ENCODE data around the gene MTX1. TPM values are rescaled to one million over a fixed set of nuclear protein-coding genes. Genes with fewer than 3 reads are reported as not detected.
"Not testable (repeated sequence)": the region's sequence is repeated elsewhere in the genome, so short reads cannot be mapped to it uniquely, and the experiment has no call there.

MTX1 gene
- polyA plus RNA-seq, 2 of the 4 experiments (the other 2 are of a cell fraction): 53.4 to 67.1 TPM

DNA sequence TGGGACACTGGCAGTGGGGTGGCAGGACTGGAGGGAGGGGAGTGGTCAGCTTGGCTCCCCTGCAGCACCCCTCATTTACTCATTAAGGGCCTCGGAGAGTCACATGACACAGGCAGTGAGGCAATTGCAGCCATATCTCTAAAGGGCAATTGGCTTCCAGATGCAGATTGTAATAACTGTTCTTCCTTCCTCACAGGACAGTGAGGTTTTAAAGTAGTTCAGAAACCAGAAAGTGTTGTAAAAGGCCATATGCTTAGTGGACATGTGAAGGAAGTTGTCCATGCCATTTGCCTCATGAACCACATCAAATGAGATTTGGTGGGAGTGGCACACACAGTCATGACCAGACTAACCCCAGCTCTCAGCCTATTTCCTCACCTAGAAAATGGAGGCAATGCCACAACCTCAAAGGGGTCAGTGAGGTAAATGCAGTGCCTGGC is 11.1 kb downstream of the MTX1 start:
- ChIA-PET CTCF (interaction anchor here (1.2 to 4.2 kb wide), 4 partner anchors 12 to 31 kb away, joined by 3 to 25 read pairs (median 9); partner anchors contain the start of genes MTX1 and THBS3), POLR2A (no interaction called here)
- WGBS (ENCODE audit: missing lambda C conversion rate): 59% methylated on average over 1 of the region's 1 CpG
- no peaks in the 10 kb centered on the region for H3K9me3 ChIP-seq
- ATAC-seq (no peak; a peak in 1 of 6 replicates), DNase-seq (ENCODE audit: low read depth in 1 of 2, low spot score in 1 of 2) (no peak), FAIRE-seq (no peak)
- no peak overlapping the region for H3K4me2 ChIP-seq
- peaks cover 21% of the 10 kb centered on the region for H3K4me1 ChIP-seq
- no peak overlapping the region for H3K27ac ChIP-seq
- H3K4me3 ChIP-seq: no peak overlapping the region
- TF ChIP-seq, protein P1, sequence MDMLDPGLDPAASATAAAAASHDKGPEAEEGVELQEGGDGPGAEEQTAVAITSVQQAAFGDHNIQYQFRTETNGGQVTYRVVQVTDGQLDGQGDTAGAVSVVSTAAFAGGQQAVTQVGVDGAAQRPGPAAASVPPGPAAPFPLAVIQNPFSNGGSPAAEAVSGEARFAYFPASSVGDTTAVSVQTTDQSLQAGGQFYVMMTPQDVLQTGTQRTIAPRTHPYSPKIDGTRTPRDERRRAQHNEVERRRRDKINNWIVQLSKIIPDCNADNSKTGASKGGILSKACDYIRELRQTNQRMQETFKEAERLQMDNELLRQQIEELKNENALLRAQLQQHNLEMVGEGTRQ (IDR thresholded peaks at IDR 0.05): peak; percentile 63
- TF ChIP-seq HOXB5 (CRISPR knock-in tag; IDR thresholded peaks at IDR 0.05) (no peak), NR3C1 (IDR thresholded peaks at IDR 0.05) (no peak)

- H3K27ac ChIP-seq; DNase-seq (ENCODE audit: low read depth in 1 of 2, low spot score in 1 of 2); FAIRE-seq; H3K4me2 ChIP-seq; H3K4me3 ChIP-seq; ATAC-seq; POLR2A ChIA-PET; H3K9me3 ChIP-seq: not testable (repeated sequence)
- peaks cover 29% of the 10 kb centered on the region for H3K4me1 ChIP-seq
- WGBS (ENCODE audit: missing lambda C conversion rate): 89% methylated on average over 10 of the region's 10 CpGs
- CTCF ChIA-PET: interaction anchor here (0.5 to 4.2 kb wide), 4 partner anchors 13 to 442 kb away, joined by 3 to 25 read pairs (median 8); partner anchors contain the start of genes MTX1 and THBS3
Observed at GRCh38 chr1:155220211-155220965, 11.9 kb downstream of the MTX1 start.

DNA sequence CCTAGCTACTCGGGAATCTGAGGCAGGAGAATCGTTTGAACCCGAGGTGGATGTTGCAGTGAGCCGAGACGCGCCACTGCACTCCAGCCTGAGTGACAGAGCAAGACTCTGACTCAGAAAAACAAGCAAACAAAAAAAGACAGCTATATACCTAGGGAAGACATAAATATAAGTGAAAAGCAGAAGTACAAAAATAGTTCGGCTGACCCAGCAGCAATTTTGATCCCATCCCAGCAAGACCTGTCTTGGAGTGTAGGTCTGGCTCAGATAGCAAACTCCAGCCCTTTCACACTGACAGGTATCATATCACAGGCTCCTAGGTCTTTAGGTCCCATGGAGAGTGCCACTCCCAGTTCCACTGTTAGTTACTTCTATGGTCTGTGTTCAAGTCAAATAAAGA is 14.6 kb downstream of the MTX1 start:
- DNase-seq (ENCODE audit: low read depth in 1 of 2, low spot score in 1 of 2): no peak
- no peak for TF ChIP-seq TFCP2L1 (CRISPR knock-in tag; IDR thresholded peaks at IDR 0.05)
- no peak for TF ChIP-seq EP300 (IDR thresholded peaks at IDR 0.05)
- no peak for TF ChIP-seq TP53 (CRISPR knock-in tag; IDR thresholded peaks at IDR 0.05)
- no peak for TF ChIP-seq BCL3 (IDR thresholded peaks at IDR 0.05)
- TF ChIP-seq, protein P2, sequence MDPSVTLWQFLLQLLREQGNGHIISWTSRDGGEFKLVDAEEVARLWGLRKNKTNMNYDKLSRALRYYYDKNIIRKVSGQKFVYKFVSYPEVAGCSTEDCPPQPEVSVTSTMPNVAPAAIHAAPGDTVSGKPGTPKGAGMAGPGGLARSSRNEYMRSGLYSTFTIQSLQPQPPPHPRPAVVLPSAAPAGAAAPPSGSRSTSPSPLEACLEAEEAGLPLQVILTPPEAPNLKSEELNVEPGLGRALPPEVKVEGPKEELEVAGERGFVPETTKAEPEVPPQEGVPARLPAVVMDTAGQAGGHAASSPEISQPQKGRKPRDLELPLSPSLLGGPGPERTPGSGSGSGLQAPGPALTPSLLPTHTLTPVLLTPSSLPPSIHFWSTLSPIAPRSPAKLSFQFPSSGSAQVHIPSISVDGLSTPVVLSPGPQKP (IDR thresholded peaks at IDR 0.05; ENCODE audit: low read depth, low read length): no peak
- TF ChIP-seq, protein P1 (IDR thresholded peaks at IDR 0.05): no peak
- TF ChIP-seq HOXA7 (CRISPR knock-in tag; IDR thresholded peaks at IDR 0.05): no peak
- TF ChIP-seq, protein P3, sequence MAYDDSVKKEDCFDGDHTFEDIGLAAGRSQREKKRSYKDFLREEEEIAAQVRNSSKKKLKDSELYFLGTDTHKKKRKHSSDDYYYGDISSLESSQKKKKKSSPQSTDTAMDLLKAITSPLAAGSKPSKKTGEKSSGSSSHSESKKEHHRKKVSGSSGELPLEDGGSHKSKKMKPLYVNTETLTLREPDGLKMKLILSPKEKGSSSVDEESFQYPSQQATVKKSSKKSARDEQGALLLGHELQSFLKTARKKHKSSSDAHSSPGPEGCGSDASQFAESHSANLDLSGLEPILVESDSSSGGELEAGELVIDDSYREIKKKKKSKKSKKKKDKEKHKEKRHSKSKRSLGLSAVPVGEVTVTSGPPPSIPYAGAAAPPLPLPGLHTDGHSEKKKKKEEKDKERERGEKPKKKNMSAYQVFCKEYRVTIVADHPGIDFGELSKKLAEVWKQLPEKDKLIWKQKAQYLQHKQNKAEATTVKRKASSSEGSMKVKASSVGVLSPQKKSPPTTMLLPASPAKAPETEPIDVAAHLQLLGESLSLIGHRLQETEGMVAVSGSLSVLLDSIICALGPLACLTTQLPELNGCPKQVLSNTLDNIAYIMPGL (CRISPR knock-in tag; IDR thresholded peaks at IDR 0.05; ENCODE audit: borderline replicate concordance): no peak
- no peak for TF ChIP-seq EHF (CRISPR knock-in tag; IDR thresholded peaks at IDR 0.05)
- TF ChIP-seq CTCF (IDR thresholded peaks at IDR 0.05): no peak
- no peak for TF ChIP-seq CBX2 (IDR thresholded peaks at IDR 0.05; ENCODE audit: borderline replicate concordance, low read depth)
- 64% methylated on average over 7 of the region's 7 CpGs for WGBS (ENCODE audit: missing lambda C conversion rate)

GRCh38 chr1:155225404-155225759 is 16.9 kb downstream of the MTX1 start:
- CTCF ChIA-PET: interaction anchor here (1.0 to 6.6 kb wide), 8 partner anchors 16 to 504 kb away, joined by 3 to 96 read pairs (median 12); partner anchors contain the start of genes KRTCAP2, MTX1, THBS3 and TRIM46
- not testable (repeated sequence) for ATAC-seq

More for the DNA sequence above, 14.6 kb downstream of the MTX1 start:
- no peak for ATAC-seq
- no peak for FAIRE-seq
- POLR2A ChIA-PET: no interaction called here
- Histone ChIP-seq H3K27ac (peak overlapping the region in 1 of 2 experiments; percentile 43; a peak in 1 of 6 replicates), H3K4me1 (peaks cover 44% of the 10 kb centered on the region), H3K9me3 (no peaks in the 10 kb centered on the region), H3K4me3 (no peak overlapping the region), H3K4me2 (peak overlapping the region; percentile 10; the same call in 1 of the 3 replicates)
- CTCF ChIA-PET: interaction anchor here (0.7 to 6.6 kb wide), 4 partner anchors 16 to 426 kb away, joined by 3 to 96 read pairs (median 15); partner anchors contain the start of genes MTX1 and THBS3

More at GRCh38 chr1:155225404-155225759, 16.9 kb downstream of the MTX1 start:
- POLR2A ChIA-PET: interaction anchor here (1.3 kb wide), 2 partner anchors 16 to 31 kb away, joined by 10 to 17 read pairs; partner anchors contain the start of gene MTX1
- FAIRE-seq; H3K9me3 ChIP-seq; DNase-seq (ENCODE audit: low read depth in 1 of 2, low spot score in 1 of 2); H3K4me3 ChIP-seq: not testable (repeated sequence)
- Histone ChIP-seq H3K27ac (peak overlapping the region; percentile 88 to 90), H3K4me1 (peaks cover 43% of the 10 kb centered on the region), H3K4me2 (peak overlapping the region; percentile 84)
- WGBS (ENCODE audit: missing lambda C conversion rate): 95% methylated on average over 8 of the region's 8 CpGs
